Skeletal muscle tissue (tissue), 4 donors: Measurements from ENCODE around the gene RRAS2. TPM values are rescaled to one million over a fixed set of nuclear protein-coding genes. Genes with fewer than 3 reads are reported as not detected.
A peak's percentile ranks its signal among the peaks of the same experiment; 100 is the strongest.

Experiments
- H3K27ac ChIP-seq: one replicate; pipeline ENCODE4 v1.7.0; 2013; ENCODE audit warnings: mild to moderate bottlenecking, low read depth, low read length, inconsistent platforms
- H3K27me3 ChIP-seq, 3 donors: one replicate each; pipeline ENCODE4 v1.7.0; 2013; ENCODE audit warnings: low read length in 3 of 3; ENCODE audit not compliant: control insufficient read depth in 3 of 3, insufficient read depth in 3 of 3
- H3K36me3 ChIP-seq, 3 donors: one replicate each; pipeline ENCODE4 v1.7.0; 2013; ENCODE audit warnings: low read length in 3 of 3; ENCODE audit not compliant: control insufficient read depth in 3 of 3, insufficient read depth in 3 of 3
- H3K4me1 ChIP-seq, 3 donors: one replicate each; pipeline ENCODE4 v1.7.0; 2013; ENCODE audit warnings: low read length in 3 of 3, mild to moderate bottlenecking in 3 of 3; ENCODE audit not compliant: control insufficient read depth in 3 of 3, insufficient read depth in 3 of 3
- H3K4me3 ChIP-seq, 3 donors: one replicate each; pipeline ENCODE4 v1.7.0; 2013; ENCODE audit warnings: low read length in 3 of 3
- H3K9ac ChIP-seq, 3 donors: one replicate each; pipeline ENCODE4 v1.7.0; 2013; ENCODE audit warnings: low read length in 3 of 3, mild to moderate bottlenecking in 3 of 3, moderate library complexity in 2 of 3, low read depth in 1 of 3
- H3K9me3 ChIP-seq, 3 donors: one replicate each; pipeline ENCODE4 v1.7.0; 2013; ENCODE audit warnings: low read length in 3 of 3; ENCODE audit not compliant: control insufficient read depth in 3 of 3
- total RNA-seq: library from RNA; depleted of rRNA; stranded (reverse); fragments of >200 nt; gene quantifications from one replicate; pipeline ENCODE4 v1.2.3, GENCODE V29; 2014
- donor health status: Osteomylitis.

Gene RRAS2
- total RNA-seq, 1 donor from 2014 or later: 39.7 TPM

- Histone ChIP-seq H3K36me3 (no peaks in the 10 kb centered on the region), H3K27me3 (no peaks in the 10 kb centered on the region), H3K4me3 (no peak overlapping the region), H3K9ac (no peak overlapping the region), H3K4me1 (peaks cover 0 to 2% (median 0%) of the 10 kb centered on the region in 3 donors), H3K9me3 (no peaks in the 10 kb centered on the region), H3K27ac (no peak overlapping the region)
Measured at GRCh38 chr11:14386895-14387480, 28.0 kb upstream of the RRAS2 start.

GRCh38 chr11:14386081-14386480 lies 27.1 kb upstream of the RRAS2 start:
- Histone ChIP-seq H3K9me3 (no peaks in the 10 kb centered on the region), H3K4me3 (no peak overlapping the region), H3K36me3 (no peaks in the 10 kb centered on the region), H3K9ac (no peak overlapping the region), H3K4me1 (peaks cover 0 to 7% (median 4%) of the 10 kb centered on the region in 3 donors), H3K27me3 (no peaks in the 10 kb centered on the region), H3K27ac (no peak overlapping the region)

GRCh38 chr11:14384338-14384737 lies 25.4 kb upstream of the RRAS2 start:
- no peaks in the 10 kb centered on the region for H3K36me3 ChIP-seq
- H3K4me1 ChIP-seq: peaks cover 0 to 10% (median 7%) of the 10 kb centered on the region in 3 donors
- no peaks in the 10 kb centered on the region for H3K27me3 ChIP-seq
- no peaks in the 10 kb centered on the region for H3K9me3 ChIP-seq
- no peak overlapping the region for H3K9ac ChIP-seq
- H3K27ac ChIP-seq: no peak overlapping the region
- no peak overlapping the region for H3K4me3 ChIP-seq

- peak overlapping the region in 1 of 3 donors; percentile 92 for H3K9ac ChIP-seq
- no peaks in the 10 kb centered on the region for H3K36me3 ChIP-seq
- peak overlapping the region; percentile 77 for H3K27ac ChIP-seq
- no peaks in the 10 kb centered on the region for H3K9me3 ChIP-seq
- no peak overlapping the region for H3K4me3 ChIP-seq
- no peaks in the 10 kb centered on the region for H3K27me3 ChIP-seq
- peaks cover 0 to 10% (median 7%) of the 10 kb centered on the region in 3 donors for H3K4me1 ChIP-seq
Measured at GRCh38 chr11:14381968-14382367, 23.0 kb upstream of the RRAS2 start.

GRCh38 chr11:14380947-14381561 lies 22.1 kb upstream of the RRAS2 start:
- H3K27me3 ChIP-seq: no peaks in the 10 kb centered on the region
- no peaks in the 10 kb centered on the region for H3K9me3 ChIP-seq
- no peaks in the 10 kb centered on the region for H3K36me3 ChIP-seq
- H3K9ac ChIP-seq: peak overlapping the region; percentile 88 to 92 (median 91)
- H3K27ac ChIP-seq: peak overlapping the region; percentile 77
- peak overlapping the region; percentile 77 to 78 (median 77) for H3K4me3 ChIP-seq
- H3K4me1 ChIP-seq: peaks cover 0 to 10% (median 7%) of the 10 kb centered on the region in 3 donors

GRCh38 chr11:14380125-14380936 lies 21.3 kb upstream of the RRAS2 start:
- Histone ChIP-seq H3K9ac (peak overlapping the region; percentile 88 to 92 (median 91)), H3K27ac (peak overlapping the region; percentile 77), H3K4me3 (peak overlapping the region; percentile 76 to 77 (median 77)), H3K36me3 (no peaks in the 10 kb centered on the region), H3K9me3 (no peaks in the 10 kb centered on the region), H3K27me3 (no peaks in the 10 kb centered on the region), H3K4me1 (peaks cover under 1 to 10% (median 7%) of the 10 kb centered on the region in 3 donors)

GRCh38 chr11:14378171-14378570 lies 19.2 kb upstream of the RRAS2 start:
- Histone ChIP-seq H3K9me3 (no peaks in the 10 kb centered on the region), H3K36me3 (no peaks in the 10 kb centered on the region), H3K27ac (no peak overlapping the region), H3K4me1 (peaks cover 16 to 22% (median 18%) of the 10 kb centered on the region in 3 donors), H3K27me3 (no peaks in the 10 kb centered on the region), H3K9ac (no peak overlapping the region), H3K4me3 (no peak overlapping the region)

- no peak overlapping the region for H3K9ac ChIP-seq
- no peak overlapping the region for H3K4me3 ChIP-seq
- no peaks in the 10 kb centered on the region for H3K36me3 ChIP-seq
- no peaks in the 10 kb centered on the region for H3K9me3 ChIP-seq
- no peak overlapping the region for H3K27ac ChIP-seq
- H3K4me1 ChIP-seq: peaks cover 16 to 19% (median 18%) of the 10 kb centered on the region in 3 donors
- no peaks in the 10 kb centered on the region for H3K27me3 ChIP-seq
Measured at GRCh38 chr11:14376920-14377319, 17.9 kb upstream of the RRAS2 start.

GRCh38 chr11:14374922-14375830 lies 16.2 kb upstream of the RRAS2 start:
- H3K36me3 ChIP-seq: no peaks in the 10 kb centered on the region
- H3K9me3 ChIP-seq: no peaks in the 10 kb centered on the region
- H3K27me3 ChIP-seq: no peaks in the 10 kb centered on the region
- H3K4me1 ChIP-seq: peaks cover 8 to 16% (median 15%) of the 10 kb centered on the region in 3 donors
- H3K27ac ChIP-seq: peak overlapping the region; percentile 71
- no peak overlapping the region for H3K4me3 ChIP-seq
- no peak overlapping the region for H3K9ac ChIP-seq
